Measurements from ENCODE around the gene ITGB3. TPM values are rescaled to one million over a fixed set of nuclear protein-coding genes. Genes with fewer than 3 reads are reported as not detected.

Gene ITGB3
- total and polyA plus RNA-seq, 7 donors = 0.69 to 62.7 (median 28.5) TPM

DNA sequence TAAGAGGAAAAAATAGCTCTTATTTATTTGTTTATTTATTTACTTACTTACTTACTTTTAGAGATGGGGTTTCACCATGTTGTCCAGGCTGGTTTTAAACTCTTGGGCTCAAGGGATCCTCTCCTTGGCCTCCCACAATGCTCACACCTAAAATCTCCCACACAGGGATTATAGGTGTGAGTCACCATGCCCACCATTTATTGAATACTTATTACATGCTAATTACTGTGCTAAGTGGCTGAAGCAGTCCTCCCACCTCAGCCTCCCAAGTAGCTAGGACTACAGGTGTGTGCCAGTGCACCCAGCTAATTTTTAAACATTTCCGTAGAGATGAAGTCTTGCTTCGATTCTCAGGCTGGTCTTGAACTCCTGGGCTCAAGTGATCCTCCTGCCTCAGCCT lies 11.0 kb upstream of the ITGB3 start:
- intact Hi-C loops (cut with DNase I) = no loop called here
- Histone ChIP-seq H3K9me3 (no peaks in the 10 kb centered on the region), H3K27me3 (no peaks in the 10 kb centered on the region), H3K4me3 (no peak overlapping the region), H3K36me3 (no peaks in the 10 kb centered on the region), H3K4me1 (peaks cover 0 to 17% (median 12%) of the 10 kb centered on the region in 4 donors), H3K27ac (no peak overlapping the region)
- WGBS, 2 donors = 94 to 99% methylated on average over 2 of the region's 2 CpGs
- no peak for DNase-seq
- TF ChIP-seq EP300 (IDR thresholded peaks at IDR 0.05) (no peak), POLR2AphosphoS5 (IDR thresholded peaks at IDR 0.05) (no peak), POLR2A (IDR thresholded peaks at IDR 0.05) (no peak)
- TF ChIP-seq, protein P1, sequence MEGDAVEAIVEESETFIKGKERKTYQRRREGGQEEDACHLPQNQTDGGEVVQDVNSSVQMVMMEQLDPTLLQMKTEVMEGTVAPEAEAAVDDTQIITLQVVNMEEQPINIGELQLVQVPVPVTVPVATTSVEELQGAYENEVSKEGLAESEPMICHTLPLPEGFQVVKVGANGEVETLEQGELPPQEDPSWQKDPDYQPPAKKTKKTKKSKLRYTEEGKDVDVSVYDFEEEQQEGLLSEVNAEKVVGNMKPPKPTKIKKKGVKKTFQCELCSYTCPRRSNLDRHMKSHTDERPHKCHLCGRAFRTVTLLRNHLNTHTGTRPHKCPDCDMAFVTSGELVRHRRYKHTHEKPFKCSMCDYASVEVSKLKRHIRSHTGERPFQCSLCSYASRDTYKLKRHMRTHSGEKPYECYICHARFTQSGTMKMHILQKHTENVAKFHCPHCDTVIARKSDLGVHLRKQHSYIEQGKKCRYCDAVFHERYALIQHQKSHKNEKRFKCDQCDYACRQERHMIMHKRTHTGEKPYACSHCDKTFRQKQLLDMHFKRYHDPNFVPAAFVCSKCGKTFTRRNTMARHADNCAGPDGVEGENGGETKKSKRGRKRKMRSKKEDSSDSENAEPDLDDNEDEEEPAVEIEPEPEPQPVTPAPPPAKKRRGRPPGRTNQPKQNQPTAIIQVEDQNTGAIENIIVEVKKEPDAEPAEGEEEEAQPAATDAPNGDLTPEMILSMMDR (IDR thresholded peaks at IDR 0.05) = no peak

DNA sequence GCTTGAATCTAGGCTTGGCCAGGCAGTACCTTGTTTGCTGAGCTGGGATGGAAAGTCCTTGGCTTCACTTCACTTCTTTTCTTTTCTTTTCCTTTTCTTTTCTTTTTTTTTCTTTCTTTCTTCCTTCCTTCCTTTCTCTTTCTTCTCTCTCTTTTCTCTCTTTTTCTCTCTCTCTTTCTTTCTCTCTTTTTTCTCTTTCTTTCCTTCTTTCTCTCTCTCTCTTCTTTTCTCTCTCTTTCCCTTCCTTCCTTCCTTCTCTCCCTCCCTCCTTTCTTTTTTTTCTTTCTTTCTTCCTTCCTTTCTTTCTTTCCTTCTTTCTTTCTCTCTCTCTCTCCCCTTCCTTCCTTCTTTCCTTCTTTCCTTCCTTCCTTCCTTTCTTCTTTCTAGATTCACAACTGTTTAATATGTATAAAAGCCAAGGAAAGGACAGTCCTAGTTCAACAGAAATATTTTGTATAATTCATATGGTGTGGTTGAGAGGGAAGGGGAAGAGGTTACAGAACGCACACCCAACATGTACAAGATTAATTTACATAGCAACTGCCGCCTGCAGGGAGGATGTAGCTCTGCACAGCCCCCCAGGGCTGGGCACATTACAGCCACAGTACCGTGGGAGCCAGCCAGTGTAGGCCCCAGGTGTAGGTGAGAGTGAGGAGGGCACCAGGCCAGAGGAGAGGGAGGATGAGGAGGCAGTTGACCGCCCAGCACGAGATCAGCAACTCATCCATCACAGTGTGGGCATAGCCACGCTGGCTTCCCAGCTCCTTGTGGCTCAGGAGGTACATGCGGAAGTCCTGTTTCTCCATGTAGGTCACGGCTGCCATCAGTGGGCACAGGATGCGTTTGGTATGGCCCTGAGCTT lies 9.7 kb upstream of the ITGB3 start:
- WGBS, 2 donors = 82 to 89% methylated on average over 9 of the region's 9 CpGs
- intact Hi-C loops (cut with DNase I) = no loop called here
- TF ChIP-seq EP300 (IDR thresholded peaks at IDR 0.05) (no peak), POLR2A (IDR thresholded peaks at IDR 0.05) (no peak)
- TF ChIP-seq, protein P1 (IDR thresholded peaks at IDR 0.05) = no peak
- H3K4me3 ChIP-seq = no peak overlapping the region
- no peaks in the 10 kb centered on the region for H3K27me3 ChIP-seq
- H3K9me3 ChIP-seq = no peaks in the 10 kb centered on the region
- H3K36me3 ChIP-seq = no peaks in the 10 kb centered on the region
- H3K4me1 ChIP-seq = peaks cover 0 to 17% (median 12%) of the 10 kb centered on the region in 4 donors
- DNase-seq = no peak
- H3K27ac ChIP-seq = no peak overlapping the region

DNA sequence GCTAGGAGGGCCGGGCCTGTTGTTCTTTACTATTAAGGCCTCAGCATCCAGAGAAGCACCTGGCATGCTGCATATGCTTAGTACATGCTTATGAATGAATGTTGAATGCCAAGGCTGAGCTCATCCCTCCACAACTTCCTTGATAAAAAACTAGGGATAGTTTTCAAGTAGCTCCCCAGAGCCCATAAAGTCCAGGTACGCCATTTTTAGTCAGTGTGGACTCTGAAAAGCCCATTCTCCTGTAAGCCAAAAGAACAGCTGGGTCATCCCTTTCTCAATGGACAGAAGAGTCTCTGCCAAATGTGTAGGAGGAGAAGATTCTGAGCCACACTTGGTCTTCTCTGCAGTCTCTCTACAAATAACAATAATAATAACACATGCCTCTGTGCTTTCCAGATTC lies 8.9 kb upstream of the ITGB3 start:
- H3K4me3 ChIP-seq = no peak overlapping the region
- H3K27me3 ChIP-seq = no peaks in the 10 kb centered on the region
- H3K27ac ChIP-seq = no peak overlapping the region
- H3K9me3 ChIP-seq = no peaks in the 10 kb centered on the region
- TF ChIP-seq POLR2A (IDR thresholded peaks at IDR 0.05) (no peak), POLR2AphosphoS5 (IDR thresholded peaks at IDR 0.05) (no peak), EP300 (IDR thresholded peaks at IDR 0.05) (no peak)
- TF ChIP-seq, protein P1 (IDR thresholded peaks at IDR 0.05) = no peak
- WGBS, 2 donors = 92 to 93% methylated on average over 2 of the region's 2 CpGs
- DNase-seq = no peak
- intact Hi-C loops (cut with DNase I) = no loop called here
- H3K36me3 ChIP-seq = no peaks in the 10 kb centered on the region
- peaks cover 0 to 11% (median 9%) of the 10 kb centered on the region in 4 donors for H3K4me1 ChIP-seq

DNA sequence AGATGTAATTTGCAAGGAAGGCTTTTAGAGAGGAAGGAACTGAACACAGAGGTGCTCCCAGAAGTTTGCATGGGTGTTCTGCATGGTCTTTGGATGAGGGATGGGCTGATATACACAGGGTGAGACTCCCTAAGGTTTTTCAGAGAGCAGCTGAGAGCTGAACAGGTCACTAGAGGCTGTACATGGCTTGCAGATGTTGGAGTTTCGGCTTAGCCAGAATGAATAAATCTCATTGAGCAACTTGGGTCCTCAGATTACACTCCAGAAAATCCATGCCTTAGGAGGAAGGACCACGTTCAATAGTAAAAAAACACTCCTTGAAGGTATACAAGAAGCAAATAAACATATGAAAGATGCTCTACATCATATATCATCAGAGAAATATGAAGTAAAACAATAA lies 7.5 kb upstream of the ITGB3 start:
- intact Hi-C loops (cut with DNase I) = no loop called here
- Histone ChIP-seq H3K27ac (peak overlapping the region in 1 of 4 donors; percentile 15), H3K27me3 (no peaks in the 10 kb centered on the region), H3K4me3 (no peak overlapping the region), H3K9me3 (no peaks in the 10 kb centered on the region), H3K4me1 (no peaks in the 10 kb centered on the region), H3K36me3 (no peaks in the 10 kb centered on the region)
- TF ChIP-seq EP300 (IDR thresholded peaks at IDR 0.05) (no peak), POLR2AphosphoS5 (IDR thresholded peaks at IDR 0.05) (no peak), POLR2A (IDR thresholded peaks at IDR 0.05) (no peak)
- TF ChIP-seq, protein P1 (IDR thresholded peaks at IDR 0.05) = no peak
- WGBS, 2 donors = 81 to 83% methylated on average over 2 of the region's 2 CpGs
- no peak for DNase-seq

Data from sigmoid colon (tissue), 7 donors.